CD4-positive, alpha-beta T cell treated with Interleukin-4 for 1 hour (primary cell): ENCODE data around the gene UVRAG.

Experiments used
- DNase-seq, 2 donors: peaks; one replicate each; pipeline ENCODE4 v3.0.0-alpha.2; 2020 to 2022

Gene UVRAG

DNA sequence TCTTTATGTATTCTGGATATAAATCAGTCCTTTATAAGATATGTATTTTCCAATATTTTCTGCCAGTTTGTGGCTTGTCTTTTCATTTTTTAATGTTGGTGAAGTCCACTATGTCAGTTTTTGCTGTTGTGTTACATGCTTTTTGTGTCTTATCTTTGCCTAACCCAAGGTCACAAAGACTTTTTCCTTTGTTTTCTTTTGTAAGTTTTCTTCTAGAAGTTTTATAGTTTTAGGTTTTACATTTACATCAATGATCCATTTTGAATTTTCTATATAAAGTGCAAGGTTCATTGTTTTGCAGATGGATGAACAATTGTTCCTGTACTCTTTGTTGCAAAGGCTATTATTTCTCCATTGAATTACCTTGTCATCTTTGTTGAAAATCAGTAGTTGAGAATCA lies 69.3 kb downstream of the UVRAG start:
- DNase-seq: no peak

DNA sequence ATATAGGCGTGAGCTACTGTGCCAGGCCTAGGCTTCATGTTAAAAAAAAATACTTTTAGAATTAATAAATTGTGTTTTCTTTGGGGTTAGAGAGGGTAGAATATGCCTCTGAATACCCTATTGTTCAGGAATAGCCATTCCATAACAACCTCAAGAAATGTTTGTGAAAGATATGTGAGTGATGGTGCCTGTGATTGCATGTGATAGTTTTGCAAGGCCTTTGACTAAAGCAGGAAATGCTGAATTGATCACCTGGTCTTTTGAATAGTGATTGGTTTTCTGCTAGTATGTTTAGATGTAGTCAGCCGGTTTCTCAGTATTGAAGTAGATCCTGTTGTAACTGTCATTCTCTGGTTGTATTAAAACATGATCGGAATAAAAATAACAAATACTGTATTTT lies 73.4 kb downstream of the UVRAG start:
- DNase-seq: no peak

DNA sequence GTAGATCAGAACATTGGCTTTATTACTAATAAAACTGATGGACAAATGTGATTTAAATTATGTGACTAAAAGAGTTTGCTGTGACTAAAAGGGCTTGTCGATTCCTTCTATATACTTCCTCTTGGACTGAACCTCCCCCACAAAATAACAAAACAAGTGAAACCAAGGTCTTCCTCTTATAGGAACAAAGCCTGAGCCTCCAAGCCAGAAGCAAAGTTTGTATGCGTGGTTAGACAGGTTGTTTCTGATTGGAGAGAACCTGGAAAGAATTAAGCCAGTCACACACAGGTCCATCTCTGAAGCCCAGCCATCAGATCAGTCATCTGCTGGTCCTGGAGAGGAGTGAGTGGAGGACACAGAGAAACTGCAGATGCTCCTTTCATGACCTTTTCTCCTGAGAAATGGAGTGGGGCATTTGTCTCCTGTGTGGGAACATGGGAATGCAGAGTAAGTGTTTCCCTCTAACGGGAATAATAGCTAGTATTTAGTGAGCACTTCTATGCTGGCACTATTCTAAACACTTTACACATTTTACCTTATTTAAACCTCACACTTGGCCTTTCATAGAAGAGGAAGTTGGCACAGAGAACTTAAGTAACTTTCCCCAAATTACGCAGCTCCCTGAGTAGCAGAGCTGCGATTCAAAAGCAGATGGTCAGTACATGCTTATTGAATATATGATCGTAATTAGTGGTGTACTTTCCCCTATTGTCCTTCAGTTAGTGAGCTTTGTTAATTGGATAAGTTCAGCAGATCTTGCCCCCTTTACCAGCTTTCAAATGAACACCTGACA lies 77.1 kb downstream of the UVRAG start:
- peak; percentile 14 to 15 for DNase-seq

DNA sequence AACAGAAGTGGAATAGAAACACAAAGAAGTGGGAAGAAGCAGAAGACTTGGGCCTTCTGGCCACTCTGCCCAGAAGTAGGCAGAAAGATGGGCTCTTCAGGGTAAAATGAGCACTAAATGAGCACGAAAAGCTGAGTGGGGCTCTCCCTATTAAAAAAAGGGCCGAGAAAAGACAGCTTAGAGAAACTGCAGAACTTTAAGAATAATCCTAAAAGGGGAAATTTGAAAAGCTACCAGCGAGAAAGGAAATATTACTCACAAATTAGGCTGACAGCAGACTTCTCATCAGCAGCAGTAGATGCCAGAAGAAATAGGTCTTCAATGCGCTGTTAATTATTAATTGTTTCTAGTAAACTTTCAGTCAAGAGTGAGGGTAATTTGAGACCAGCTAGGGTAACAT lies 78.2 kb downstream of the UVRAG start:
- DNase-seq: no peak

DNA sequence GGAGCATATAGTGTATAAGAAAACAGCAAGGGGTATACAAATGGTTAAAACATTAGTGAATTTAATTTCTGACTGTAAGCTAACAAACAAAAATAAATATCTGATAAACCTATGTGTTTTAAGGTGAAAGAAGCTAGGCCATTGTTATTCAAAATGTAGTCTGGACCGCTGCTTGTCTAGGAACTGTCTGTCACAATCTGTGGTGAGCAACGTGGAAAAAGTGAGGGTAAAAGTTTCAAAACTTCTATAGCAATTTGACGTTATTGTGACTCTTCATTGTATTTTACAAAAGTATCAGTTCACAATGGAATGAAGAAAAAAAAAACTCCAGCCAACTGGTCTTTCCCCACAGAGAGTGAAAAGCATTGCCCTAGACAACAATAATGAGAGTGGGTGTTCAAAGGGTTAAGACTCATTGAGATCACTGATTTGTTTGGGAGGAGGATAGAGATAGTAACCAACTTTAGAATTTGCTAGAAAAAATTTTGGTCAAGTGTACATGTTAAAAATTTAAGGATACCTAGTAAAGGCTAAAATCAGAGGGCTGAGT lies 79.1 kb downstream of the UVRAG start:
- DNase-seq: no peak

DNA sequence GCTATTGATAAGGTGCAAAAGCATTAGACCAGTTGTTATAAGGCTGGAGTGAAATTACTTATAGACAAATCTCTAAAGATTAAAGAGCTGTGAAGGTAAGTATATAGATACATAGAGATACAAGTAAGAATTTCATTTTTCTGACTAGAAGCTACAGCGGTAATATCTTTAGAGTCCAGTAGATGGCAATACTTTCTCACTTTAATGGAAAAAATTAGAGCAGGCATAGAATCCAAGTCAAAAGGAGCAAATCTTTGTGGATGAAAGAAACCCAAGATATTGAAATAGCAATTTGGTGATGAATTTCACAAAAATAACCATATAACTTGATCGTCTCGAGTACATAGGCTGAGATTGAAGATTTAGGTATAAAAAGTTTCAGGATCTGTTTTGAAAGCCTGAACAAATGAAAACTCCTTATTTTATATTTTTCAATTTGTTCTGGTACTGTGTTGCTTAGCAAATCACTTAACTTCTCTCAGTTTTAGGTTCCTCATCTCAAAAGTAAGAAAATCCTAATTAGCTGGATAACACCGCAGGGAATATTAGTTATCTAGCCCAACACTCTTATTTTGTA lies 81.9 kb downstream of the UVRAG start:
- peak in 1 of 2 donors; percentile 40 for DNase-seq

DNA sequence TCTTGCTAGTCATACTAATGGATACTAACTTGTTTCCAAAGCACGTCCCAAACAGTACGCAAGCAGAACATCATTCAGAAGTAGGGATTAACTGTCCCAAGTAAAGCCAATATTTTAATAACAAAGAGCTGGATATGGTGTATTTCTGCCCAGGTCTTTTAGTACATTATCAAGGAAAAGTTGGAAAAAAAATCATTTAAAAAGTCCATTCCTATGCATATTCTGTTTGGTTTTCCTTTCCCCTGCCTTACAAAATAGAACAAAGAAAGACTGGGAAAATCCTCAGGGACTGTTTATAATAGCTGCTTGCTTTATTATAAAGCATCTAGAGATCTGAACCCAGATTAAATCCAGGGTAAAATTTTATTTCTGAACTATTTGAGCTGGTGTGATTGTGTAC lies 83.9 kb downstream of the UVRAG start:
- no peak for DNase-seq

DNA sequence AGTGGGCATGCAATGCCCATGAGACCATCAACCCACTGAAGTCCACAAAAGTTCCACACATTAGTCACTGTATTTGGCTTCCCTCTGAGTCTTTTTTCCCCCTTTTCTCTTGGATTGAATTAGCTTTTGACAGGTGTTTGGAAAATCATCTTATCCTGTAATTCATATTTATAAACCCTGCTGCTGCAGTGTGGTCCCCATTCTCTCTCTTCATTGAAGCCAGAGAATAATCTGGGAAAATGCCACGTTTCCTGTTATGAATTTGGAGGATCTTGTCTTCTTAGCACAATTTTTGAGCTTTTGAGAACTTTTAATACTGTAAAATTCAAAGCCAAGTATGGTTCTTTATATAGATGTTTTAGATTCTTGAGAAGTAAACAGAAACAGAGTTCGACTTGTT lies 84.8 kb downstream of the UVRAG start:
- DNase-seq: no peak

DNA sequence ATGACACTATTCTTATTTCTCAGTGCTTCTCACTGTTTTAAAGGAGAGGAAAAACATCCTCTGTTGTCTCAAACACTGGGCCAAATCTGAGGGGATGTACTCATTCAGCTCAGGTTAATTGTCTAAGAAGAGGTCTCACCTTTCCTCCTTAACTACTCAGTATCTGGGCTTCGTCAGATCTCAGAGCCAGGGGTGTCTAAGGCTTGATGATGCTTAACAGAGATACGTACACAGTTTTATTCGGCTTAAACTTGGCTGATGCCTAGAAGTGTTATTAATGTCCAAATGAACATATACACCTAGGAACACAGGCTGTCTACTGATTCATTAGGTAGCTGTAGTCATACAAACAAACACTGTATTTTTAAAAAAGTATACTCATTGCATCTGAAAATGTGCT lies 85.8 kb downstream of the UVRAG start:
- no peak for DNase-seq

DNA sequence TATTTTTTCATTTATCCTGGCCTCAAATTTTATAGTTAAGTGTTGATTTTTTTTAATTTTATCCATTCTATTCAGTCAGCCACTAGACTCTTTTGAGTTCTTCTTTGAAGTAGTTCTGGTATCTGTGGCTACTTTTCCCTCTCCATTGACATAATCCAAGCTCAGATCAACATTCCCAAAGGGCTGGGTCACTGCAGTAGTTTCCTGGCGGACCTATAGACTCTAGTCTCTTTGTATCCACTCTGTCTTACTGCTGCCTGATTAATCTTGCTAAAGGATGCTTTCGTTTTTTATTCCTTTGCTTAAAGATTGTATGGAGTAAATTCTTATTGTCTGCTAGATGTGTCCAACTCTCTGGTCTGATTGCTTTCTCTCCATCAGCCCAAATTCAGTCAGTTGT lies 87.6 kb downstream of the UVRAG start:
- DNase-seq: no peak

DNA sequence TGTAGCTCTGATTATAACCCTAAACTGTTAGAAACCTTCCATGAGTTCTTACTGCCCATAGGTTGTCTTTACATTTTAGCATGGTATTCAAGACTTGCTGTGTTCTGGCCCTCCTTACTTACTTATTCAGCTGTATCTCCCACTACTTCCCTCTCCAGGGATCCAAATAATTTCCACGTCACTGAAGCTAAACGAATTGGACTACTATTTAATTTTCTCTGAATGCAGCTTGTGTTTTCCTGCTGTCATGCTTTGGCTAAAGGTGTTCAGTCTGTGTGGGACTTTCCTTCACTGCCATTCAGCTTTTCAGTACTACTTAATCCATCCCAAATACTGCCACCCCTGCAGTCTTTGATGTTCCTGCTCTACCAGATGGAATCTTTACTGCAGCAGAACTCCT lies 88.3 kb downstream of the UVRAG start:
- no peak for DNase-seq

DNA sequence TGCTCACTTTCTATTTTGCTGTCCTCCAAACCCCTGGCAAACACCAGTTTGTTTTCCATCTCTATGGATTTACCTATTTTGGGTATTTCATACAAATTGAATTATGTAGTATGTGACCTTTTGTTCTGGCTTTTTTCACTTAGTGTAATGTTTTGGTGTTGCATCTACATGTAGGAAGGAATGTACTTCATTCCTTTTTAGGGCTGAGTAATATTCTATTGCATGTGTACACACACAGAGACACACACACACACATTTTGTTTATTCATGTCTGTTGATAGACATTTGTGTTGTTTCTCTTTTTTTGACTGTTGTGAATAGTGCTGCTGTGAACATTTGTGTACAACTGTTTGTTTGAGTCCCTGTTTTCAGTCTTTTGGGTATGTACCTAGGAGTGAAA lies 90.4 kb downstream of the UVRAG start:
- no peak for DNase-seq

DNA sequence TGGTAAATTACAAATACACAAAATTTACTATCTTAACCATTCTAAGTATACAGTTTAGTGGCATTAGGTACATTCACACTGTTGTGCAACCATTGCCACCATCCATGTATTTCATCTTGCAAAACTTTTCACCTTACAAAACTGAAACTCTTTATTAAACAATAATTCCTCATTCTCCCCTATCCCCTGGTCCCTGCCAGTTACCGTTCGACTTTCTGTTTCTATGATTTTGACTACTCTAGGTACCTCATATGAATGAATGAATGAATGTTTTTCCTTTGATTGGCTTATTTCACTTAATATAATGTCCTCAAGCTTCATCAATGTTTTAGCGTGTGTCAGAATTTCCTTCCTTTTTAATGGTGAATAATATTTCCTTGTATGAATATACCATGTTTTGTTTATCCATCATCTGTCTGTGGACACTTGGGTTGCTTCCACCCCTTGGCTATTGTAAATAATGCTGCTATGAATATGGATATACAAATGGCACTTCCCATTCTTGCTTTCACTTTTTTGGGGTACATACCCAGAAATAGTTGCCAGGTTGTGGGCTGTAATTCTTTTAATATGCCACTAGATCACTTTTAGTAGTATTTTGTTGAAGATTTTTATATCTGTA lies 93.0 kb downstream of the UVRAG start:
- DNase-seq: no peak

DNA sequence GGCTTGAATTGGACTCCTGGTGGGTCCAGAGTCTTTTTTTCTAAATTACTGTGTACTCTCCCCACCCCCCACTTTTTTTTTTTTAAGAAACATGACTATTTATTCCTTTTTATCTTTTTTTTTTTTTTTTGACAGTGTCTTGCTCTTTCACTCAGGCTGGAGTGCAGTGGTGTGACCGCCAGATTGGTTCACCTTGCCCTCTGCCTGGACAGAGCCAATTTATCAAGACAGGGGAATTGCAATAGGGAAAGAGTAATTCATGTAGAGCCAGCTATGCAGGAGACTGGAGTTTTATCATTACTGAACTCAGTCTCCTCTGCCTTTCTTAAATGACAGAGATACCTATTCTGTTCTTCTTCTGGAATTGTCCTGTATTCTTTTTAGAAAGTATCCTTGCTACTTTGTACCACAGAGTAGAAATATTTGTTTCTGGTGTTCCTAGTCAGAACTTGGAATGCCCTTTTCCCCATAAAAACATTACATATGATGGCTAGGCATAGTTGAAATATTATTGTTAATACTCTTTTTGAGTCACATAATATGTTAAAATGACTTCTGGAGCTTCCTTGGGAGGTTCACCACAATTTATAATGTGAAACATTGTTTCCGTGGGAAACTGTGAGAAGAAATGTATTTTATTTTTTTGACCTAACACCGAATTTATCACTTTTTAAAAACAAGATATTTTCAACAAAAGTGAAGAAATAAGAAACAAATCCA lies 95.6 kb downstream of the UVRAG start:
- DNase-seq: no peak

DNA sequence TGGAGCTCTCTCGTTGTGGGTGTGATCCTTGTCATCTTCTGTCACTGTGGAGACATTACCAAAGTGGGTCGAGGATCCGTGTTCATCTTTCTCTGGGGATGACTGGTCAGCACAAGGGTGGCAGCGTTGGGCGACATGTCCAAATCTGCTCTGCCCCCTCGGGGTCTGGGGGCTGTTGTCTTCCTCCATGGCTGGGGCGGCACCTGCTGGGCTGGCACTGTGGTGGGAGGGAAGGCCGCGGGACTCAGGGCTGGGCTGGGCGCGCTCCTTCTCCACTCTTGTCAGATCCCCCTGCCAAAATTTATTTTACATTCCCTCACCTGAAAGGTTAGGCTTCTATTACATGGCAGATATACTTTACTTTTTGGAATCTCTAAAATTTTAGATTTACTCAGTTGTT lies 96.4 kb downstream of the UVRAG start:
- no peak for DNase-seq

DNA sequence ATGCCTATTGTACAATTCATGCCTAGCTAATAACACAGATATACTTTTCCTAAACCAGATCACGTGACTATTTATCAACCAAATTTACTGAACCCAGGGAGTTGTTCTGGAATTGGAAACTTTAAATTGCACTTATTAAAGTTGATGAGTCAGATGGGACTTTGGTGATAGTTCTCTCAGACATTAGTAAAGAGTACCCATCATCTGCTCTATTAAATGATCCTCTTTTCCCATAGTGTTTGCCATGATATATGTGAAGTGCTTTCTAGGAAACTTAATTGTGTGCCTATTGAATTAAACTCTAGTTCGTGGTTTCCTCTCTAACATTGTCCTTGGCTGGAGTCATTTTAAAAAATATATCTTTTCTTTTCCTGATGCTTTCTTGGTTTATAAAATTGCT lies 99.0 kb downstream of the UVRAG start:
- DNase-seq: no peak

DNA sequence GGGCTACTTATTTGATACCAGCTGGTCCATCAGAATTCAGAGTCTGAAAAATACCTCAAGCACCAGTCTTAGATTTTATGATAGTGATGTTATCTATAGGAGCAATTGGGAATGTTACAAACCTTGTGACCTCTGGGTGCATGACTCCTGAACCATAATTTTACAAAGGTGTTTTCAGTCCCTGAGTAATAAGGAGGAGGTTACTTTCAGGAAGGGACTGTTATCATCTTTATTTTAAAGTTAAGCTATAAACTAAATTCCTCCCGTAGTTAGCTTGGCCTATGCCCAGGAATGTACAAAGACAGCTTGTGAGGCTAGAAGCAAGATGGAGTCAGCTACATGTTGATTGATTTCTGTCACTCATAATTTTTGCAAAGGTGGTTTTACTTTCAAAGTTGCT lies 101.9 kb downstream of the UVRAG start:
- DNase-seq: no peak

DNA sequence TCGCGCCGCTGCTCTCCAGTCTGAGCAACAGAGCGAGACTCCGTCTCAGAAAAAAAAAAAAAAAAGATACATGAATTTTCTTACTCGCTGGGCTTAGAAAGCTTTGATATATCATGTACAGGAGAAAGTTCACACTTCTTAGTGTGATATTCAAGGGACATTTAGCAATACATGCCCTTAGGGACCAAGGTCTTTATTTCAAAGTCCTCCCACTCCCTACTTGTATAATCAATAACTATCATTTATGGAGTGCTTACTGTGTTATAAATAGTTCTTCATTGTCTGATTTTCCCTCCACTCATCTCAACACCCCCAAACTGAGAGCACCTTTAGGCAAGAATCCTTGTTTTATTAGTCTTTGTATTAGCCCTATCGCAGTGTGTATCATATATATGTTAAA lies 103.3 kb downstream of the UVRAG start:
- no peak for DNase-seq

DNA sequence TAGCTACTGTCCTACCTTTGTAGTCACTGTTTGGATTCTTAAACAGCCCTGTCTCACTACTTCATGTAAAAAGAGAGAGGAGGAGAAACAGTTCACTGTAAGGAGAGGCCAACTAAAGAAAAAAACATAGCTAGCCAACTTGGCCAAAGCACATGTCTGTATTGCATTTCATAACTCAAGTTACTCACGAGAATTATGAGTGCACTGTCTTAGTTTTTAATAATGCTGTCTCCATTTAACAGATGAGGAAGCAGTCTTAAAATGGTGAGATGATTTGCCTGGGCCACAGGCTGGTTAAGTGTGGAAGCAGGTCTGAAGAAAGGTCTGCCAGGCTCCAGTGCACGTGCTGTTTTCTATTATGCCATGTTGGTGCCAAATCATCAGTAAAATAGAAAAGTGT lies 104.5 kb downstream of the UVRAG start:
- no peak for DNase-seq

DNA sequence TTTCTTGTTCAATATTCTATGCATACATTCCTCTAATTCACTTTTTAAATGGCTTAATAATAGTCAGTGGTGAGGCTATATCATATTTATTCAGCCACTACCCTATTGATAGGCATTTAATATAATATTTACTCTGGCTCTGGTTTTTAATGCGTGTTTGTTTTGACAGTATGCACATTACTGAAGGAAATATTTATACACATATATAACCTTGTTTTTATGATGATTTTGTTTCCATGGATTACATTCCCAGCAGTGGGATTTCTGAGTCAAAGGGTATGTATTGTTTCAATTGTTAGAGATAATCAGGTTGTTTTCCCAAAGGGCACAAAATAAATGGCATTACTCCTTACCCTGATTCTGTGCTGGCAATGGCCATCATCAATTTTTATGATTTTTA lies 105.8 kb downstream of the UVRAG start:
- DNase-seq: no peak

DNA sequence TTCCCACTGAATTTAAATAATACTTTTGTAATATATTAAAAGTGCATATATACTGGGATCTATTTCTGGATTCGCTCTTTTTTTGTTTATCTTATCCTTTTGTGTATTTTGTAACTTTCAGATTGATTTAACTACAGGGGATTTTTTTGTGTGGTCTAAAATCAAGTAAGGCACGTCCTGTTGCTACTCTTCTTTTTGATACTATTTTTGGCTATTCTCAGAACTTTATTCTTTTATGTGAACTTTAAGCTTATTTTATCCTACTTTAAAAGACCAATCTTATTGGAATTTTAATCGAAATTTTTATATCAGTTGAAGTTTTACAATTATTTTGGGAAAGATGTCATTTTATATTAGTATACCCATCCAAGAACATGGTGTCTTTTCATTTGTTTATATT lies 106.8 kb downstream of the UVRAG start:
- DNase-seq: no peak

DNA sequence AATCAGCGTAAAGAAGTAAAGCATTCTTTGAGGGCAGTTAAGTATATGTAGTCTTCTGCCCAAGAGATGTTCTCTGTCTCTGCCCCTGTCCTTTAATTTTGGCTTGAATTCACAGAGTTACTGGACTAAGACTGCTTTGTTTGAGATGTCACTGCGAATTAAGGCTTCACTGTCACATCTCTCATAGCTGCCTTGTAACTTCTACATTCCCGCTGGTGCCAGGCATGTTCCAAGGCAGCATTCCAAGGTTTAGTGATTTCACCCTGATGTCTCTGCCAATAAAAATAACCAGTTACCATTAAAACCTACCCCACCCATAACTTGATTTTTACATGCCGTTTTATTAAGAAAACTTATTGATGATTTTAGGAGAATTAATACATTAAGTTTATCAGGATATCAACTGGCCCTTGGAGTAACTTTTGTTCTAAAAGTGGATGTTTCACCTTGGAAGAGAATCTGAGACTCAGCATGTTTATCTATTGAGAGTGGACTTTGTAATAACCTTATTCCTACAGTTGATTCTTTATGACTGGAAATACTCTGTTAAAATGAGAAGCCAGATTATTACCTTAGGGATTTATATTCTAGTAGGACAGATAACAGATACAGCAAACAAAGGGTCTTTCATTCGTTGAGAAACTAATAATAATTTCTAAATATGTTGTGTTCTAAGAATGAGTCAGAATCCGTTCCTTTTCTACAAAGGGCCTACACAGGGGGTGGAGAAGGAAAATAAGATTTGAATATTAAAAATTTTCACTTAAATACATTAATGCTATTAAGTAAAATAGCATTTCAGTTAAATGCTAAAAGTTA lies 110.2 kb downstream of the UVRAG start:
- no peak for DNase-seq

DNA sequence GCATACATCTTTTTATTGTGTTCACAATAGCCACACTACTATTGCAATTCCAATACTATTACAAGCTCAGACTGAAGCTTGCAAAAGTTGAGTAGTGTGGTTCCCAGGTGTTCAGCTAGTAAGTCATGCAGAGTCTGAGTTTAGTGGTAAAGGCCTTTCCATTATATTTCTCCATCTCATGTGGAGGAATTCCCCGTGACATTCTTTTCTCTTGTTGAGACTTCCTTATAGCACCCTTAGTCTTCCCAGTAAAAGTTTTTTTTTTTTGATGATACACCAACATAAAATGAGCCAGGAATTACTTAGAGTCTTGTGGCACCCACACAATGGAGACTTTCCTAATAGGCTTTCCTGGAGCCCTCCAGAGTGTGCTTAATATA lies 110.8 kb downstream of the UVRAG start:
- DNase-seq: no peak
